Measurements from ENCODE around the gene U2AF1.
A peak's percentile ranks its signal among the peaks of the same experiment; 100 is the strongest.
"Not testable (repeated sequence)": the region's sequence is repeated elsewhere in the genome, so short reads cannot be mapped to it uniquely, and the experiment has no call there.

The U2AF1 gene, protein sequence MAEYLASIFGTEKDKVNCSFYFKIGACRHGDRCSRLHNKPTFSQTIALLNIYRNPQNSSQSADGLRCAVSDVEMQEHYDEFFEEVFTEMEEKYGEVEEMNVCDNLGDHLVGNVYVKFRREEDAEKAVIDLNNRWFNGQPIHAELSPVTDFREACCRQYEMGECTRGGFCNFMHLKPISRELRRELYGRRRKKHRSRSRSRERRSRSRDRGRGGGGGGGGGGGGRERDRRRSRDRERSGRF

DNA sequence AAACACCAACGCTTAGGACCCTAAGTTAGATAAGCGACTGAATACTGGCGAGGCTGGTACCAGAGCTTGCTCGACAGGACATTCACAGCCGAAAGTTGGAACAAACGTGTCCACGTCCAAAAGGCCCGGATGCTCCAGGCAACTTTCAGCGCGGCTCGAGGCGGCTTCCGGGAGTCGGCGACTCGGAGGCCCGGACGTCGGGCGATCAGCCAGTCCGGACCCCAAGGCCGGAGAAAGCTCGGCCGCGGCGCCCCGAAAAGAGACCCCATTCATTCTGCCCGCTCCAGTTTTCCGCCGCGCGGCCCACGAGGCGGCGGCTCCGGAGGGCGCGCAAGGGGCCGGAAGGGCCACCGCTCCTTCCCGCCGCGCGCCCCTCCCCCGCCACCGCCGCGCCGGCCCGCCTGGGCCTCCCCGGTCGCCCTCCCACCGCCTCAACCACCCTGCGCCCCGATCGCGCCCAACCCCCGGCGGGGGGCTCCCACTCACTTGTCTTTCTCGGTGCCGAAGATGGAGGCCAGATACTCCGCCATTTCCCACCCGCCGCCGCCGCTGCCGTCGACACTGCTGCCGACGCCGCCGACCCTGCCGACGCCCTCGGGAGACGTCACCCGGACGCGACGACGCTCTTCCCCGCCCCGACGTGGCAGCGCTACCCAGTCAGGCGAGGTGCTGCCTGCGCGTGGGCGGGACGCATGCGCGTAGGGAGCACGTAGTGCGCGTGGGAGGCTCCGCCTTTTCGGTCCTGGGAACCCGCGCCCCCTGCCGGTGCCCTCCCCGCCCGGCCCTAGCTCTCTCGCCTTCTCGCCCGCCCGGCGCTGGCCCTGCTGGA, at the start of gene U2AF1:
TSS of gene U2AF1 (minus strand) at position 606 of the 829 bp plus-strand sequence. CDS start at position 530, 76 bp downstream.
- peak; percentile 15 to 46 for DNase-seq (ENCODE audit: low read depth in 2 of 2)

DNA sequence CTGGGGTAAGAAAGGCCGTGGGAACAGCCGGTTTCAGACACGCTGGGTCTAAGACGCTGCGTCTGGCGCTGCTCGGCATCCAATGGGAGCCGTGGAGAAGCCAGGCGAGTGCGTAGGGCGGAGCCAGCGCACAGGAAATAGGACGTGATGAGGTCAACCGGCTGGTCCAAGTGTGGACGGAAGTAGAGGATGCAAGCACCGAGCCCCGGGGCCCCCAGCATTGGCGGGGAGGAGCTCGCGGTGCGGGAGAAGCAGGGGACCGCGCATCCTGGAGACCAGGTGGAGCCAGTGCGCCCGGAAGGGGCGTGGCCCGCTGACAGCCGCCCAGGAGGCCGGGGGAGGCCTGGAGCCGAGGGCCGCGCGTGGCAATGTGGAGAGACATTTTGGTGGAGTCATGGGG, 46.2 kb upstream of the U2AF1 start:
- DNase-seq (ENCODE audit: low read depth in 2 of 2): not testable (repeated sequence)

DNA sequence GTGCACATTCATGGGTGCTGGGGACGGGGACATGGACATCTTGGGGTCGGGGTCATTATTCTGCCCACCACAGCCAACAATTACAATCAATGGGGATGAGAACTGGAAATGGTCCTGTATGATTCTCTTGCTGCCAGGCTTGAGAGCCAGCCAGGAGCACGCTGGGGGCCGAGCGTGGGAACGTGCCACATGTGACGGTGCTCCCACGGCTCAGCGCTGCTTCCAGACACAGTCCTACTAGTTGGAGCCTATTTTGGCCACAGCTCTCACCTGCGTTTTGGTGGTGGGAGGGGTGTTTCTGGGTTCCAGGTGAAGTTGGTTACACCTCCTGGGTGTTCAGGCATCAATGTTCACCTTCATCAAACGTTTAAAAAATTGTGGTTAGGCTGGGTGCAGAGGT, 42.0 kb upstream of the U2AF1 start:
- not testable (repeated sequence) for DNase-seq (ENCODE audit: low read depth in 2 of 2)

DNA sequence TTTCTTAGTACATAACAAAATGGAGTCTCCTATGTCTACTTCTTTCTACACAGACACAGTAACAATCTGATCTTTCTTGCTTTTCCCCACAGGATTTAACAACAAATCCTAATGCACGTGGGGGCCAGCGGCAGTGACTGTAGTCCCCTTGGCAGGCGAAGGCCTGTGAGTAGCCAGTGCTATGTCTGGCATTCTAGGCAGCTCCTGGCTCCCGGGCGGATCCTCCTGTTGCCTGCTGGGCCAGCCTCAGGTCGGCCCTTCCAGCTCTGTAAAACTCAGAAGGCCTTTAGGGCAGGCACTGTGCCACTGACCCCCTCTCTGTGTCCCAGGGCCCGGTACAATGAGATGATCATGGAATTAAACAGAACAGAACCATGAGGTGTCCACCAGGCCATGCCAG, 40.6 kb upstream of the U2AF1 start:
- DNase-seq (ENCODE audit: low read depth in 2 of 2): not testable (repeated sequence)

DNA sequence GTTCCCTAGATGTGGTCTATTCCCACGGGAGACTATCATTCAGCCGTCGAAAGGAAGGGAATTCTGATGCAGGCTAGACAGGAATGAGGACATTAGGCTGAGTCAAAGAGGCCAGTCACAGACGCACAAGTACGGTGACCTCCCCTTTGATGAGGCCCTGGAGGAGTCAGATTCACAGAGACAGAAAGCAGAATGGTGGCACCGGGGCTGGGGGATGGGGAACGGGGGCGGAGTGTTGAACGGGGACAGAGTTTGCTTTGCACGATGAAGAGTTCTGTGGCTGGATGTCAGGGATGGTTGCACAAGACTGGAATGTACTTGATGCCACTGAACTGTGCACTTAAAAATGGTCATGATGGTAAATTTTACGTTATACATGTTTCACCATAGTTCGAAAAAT, 39.3 kb upstream of the U2AF1 start:
- not testable (repeated sequence) for DNase-seq (ENCODE audit: low read depth in 2 of 2)

DNA sequence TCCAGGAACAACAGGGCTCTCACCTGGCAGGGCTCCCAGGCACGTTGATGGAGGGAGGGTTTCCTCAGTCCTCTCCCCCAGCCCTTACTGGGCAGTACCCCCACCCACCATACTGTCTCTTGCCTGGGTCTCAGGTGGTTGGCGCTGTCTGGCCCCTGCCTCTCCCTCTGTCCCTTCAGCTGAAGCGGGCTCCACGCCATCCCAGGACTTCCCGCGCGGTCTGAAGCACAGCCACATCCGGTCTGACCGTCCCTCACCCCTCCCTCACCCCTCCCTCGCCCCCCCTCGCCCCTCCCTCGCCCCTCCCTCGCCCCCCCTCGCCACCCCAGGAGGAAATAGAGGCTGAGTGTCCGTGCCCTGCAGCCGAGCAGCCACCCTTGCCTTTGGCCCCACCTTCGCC, 34.0 kb upstream of the U2AF1 start:
- DNase-seq (ENCODE audit: low read depth in 2 of 2): not testable (repeated sequence)

DNA sequence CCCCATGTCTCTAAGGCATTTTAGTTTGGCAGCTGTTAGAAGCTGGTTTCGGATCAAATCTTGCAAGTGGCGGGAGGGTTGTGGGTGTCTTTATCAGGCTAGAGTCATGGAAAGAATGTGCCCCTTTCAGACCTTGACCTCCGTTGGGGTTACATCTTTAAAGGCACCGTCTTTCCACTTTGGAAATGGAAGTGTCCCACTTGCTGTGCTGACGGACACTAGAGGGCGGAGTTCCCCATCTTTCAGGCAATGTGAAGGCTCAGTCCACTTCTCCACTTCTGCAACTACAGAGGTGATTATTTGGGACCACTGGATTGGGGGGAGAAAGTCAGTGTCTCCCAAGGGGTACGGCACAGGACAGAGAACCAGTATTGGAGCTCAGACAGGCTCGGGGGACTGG, 31.6 kb upstream of the U2AF1 start:
- not testable (repeated sequence) for DNase-seq (ENCODE audit: low read depth in 2 of 2)

DNA sequence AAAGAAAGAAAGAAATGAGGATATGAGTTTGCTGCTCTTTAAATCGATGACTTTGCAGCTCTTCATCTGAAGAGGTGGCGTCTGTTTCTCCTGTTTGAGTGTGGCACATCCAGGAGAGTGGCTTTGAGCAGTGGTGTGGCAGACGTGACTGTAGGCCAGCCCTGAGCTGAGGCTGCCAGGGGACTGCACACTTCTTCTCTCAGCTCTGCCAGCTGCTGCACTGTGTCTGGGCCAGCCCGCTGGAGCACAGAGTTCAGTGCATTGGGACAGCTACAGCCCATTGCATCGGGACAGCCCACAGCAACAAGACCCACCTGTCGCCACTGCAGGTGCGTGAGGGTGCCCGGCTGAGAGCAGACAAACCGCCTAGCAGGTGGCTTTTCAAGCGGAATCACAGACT, 27.1 kb upstream of the U2AF1 start:
- not testable (repeated sequence) for DNase-seq (ENCODE audit: low read depth in 2 of 2)

DNA sequence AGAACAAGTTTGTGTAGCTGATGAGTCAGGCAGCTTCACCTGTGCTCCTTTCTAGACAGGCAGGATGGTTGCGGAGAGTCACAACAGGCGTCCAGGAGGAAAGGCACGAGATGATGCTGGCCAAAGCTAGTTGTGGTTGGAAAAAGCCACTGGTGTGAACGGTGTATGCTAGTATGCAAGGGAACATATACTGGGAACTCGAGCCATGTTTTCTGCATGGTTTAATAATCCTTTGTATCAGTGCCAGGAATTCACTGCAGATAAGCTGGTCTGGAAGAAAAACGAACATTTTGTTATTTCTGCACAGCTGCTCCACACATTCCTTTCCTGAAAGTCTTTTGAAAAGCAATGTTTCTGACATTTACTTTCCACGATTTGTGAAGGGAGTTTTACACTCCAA, 22.7 kb upstream of the U2AF1 start:
- not testable (repeated sequence) for DNase-seq (ENCODE audit: low read depth in 2 of 2)

DNA sequence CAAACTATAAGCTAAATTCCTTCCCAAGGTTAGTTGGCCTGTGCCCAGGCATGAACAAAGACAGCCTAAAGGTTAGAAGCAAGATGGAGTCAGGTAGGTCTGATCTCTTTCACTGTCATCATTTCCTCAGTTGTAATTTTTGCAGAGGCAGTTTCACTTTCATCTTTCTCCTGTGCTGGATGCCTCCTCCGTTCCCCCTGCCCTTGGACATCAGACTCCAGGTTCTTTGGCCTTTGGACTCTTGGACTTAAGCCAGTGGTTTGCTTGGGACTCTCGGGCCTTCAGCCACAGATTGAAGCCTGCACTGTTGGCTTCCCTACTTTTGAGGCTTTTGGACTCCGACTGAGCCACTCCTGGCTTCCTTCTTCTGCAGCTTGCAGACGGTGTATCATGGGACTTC, 8.6 kb upstream of the U2AF1 start:
- DNase-seq (ENCODE audit: low read depth in 2 of 2): not testable (repeated sequence)

DNA sequence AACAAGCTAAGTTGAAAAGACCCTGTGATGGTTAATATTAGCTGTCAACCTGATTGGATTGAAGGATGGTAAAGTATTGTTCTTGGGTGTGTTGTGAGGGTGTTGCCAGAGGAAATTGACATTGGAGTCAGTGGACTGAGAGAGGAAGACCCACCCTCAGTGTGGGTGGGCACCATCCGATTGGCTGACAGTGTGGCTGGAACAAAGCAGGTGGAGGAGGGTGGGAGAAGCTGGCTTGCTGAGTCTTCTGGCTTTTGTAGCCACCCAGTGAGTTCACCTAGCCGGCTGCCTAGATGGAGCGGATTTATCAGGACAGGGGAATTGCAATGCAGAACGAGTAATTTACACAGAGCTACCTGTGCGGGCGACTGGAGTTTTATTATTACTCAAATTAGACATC, 7.1 kb upstream of the U2AF1 start:
- DNase-seq (ENCODE audit: low read depth in 2 of 2): not testable (repeated sequence)

DNA sequence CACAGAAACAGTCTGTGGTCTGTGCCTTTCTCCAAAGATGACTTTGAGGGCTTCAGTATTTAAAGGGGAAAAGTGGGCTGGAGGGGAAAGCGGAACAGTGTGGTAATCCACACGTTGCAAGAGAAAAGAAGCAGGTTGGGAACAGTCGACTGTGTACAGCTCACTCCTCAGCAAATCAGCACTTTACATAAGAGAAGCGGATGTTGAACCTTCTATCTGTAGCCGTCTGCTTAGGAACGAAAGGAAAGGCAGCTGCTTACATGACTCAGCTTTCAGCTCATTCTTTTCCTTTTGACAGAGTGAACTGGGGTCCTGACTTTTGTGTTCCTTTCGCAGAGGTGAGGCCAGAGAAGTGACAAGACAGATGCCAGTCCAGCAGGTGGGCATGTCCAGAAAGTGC, 1.6 kb upstream of the U2AF1 start:
- DNase-seq (ENCODE audit: low read depth in 2 of 2): not testable (repeated sequence)

DNA sequence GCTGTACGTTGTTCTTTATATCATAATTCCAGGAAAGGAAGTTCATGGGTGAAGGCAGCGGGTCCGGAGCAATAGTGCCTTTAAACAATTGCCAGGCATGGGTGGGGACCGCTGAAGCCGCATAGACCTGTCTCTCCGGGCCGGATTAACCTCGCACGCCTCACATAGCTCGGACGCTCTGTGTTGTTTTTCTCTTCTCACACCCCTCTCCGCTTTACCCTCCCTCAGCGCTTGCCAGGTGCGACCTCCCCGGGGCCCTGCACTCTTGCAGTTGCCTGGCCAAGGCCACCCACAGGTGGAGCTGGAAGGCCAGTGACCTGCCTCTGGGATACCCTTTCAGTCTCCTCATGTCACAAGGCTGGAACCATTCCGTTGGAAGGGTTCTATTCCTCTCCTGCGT, 807 bp upstream of the U2AF1 start:
- DNase-seq (ENCODE audit: low read depth in 2 of 2): not testable (repeated sequence)

DNA sequence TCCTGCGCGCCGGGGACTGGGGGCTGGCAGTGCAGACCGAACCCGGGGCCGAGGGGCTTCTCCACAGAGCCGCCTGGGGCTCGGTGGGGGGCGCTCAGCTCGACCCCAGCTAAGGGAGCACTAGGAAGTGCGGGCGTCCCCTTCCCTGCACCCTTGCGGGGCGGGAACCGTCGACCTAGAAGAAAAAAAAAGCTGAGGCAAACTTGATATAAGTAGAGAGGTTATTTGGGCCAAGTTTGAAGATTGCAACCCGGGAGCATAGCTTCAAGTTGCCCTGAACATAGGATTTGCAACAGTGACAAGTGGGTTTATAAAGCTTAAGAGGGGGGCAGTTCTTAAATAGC, 396 bp upstream of the U2AF1 start:
- not testable (repeated sequence) for DNase-seq (ENCODE audit: low read depth in 2 of 2)

DNA sequence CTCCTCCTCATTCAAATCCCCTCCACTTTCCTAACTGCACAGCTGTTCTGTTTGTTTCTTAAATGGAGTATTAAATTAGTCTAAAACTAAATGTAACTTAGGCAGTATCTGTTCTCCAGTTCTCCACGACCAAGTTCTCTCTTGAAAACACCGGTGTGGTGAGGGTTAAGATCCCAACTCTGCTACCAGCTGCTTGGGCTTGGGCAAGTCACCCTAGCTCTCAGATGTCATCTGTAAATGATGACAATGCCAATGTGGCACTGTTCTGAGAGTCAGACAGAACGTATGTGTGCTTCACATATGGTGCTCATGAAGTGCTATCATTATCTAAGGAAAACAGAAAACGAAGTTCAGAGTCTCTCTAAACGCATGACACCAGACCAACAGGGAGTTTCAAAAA, 2.7 kb downstream of the U2AF1 start:
- DNase-seq (ENCODE audit: low read depth in 2 of 2): not testable (repeated sequence)

DNA sequence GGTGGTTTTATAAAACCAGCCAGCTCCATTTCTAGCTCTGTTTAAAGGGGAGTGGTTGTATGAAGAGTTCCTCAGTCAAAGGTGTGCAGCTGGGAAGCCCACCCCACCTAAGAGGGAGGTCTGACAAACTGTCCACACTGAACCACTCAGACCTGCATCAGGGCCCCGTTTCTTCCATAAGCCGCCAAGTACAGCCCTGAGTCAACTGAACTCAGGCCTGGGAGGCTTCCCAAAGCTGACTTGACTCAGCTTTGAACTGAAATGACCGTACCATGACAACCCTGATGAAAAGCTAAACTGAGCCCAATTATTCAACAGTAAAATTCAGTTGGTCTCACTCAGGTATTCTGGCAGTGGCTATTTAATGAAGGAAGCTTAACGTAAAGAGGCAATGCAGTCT, 5.1 kb downstream of the U2AF1 start:
- DNase-seq (ENCODE audit: low read depth in 2 of 2): not testable (repeated sequence)

DNA sequence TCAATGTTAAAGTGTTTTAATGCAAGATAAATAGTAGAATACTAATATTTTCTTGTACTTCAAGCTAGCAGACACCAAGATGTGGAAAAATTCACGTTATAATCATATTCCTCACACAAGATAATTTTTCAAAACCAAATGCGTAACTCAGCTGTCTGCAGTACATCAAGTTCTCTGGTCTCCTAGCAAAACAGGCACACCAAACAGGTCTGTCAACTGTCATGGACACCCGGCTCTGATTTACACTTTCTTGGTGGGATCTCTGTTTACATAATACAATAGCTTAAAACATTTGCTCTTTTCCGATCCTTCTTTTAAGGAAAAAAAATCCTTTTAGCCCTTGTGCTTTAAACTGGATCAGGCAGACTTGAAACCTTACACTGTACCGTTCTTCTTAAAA, 5.7 kb downstream of the U2AF1 start:
- not testable (repeated sequence) for DNase-seq (ENCODE audit: low read depth in 2 of 2)

DNA sequence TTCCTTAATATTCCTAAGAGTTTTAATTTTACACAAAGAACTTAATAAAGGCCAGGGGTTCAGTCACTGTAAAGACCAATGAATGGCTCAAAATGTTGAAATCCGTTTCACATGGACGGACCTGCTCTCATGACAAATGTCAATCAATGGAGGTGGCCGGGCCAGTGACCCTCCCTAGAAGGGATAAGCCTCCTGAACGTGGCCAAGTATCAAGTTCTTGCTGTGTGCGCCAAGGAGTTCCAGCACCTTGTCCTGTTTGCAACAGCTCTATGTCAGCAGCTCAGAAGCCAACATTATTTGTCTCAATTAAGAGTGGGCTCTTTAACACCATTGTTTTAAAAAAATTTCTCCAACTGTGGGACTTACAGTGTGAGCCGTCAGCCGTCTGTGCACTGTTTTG, 6.4 kb downstream of the U2AF1 start:
- not testable (repeated sequence) for DNase-seq (ENCODE audit: low read depth in 2 of 2)

DNA sequence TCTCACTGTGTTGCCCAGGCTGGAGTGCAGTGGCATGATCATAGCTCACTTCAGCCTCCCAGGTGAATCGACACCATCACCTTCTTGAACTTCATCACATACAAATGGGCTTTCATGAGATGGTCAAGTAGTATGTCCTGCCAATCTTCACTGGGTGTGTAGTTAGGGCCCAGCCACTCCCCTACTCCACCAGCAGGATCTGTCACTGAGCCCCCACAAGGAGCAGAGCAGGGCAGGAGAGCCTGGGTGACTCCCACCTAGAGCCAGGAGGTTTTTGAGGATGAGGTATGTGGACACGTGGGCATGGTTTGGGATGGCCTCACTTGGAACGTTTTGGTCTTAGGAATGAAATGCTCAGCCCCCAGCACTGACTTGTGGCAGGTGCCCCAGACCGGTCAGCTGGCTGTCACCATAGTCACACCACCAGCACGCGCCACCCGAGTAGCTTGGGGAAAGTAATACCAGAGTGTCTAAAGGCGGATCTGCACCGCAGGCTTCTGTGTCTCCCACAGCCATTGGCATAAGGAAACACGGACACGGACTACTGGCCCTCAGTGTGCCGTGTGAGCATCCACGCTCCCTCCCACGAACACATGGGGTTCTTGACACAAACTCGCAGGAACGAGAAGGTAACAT, 15.3 kb downstream of the U2AF1 start:
- DNase-seq (ENCODE audit: low read depth in 2 of 2): not testable (repeated sequence)

DNA sequence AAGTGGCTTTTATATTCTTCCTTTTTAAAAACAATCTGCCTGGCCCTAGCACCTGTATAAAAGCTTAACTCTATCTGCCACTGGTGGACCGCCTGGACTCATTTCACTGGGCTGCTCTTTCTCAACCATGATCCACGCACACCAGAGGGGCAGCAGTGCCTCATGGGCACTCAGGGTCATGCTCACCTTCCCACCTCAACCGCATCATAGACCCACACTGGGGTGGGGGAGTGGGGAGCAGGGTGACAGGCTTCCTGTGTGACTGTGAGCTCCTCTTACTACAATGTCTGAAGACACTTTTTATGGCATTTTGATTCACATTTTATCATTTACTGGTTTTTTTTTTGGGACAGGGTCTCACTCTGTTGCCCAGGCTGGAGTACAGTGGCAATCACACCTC, 16.4 kb downstream of the U2AF1 start:
- DNase-seq (ENCODE audit: low read depth in 2 of 2): not testable (repeated sequence)

DNA sequence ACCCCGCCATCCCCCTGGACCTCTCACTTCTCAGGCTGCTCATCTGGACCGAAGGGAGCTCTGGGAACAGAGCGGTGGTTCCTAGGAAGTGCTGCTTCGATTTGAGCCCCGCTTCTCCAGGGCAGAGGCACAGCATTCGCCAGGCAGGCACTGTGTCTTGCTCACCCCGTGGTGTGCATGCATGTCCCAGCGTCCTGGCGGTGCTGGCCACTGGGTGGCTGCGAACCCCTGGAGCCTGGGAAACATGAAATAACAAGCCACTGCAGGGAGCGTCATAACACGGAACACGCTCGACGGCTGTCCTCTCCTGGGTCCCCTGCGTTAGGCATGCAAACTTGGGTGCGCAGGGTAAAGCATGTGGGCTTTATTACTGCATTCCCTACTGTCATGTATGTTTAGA, 17.9 kb downstream of the U2AF1 start:
- DNase-seq (ENCODE audit: low read depth in 2 of 2): not testable (repeated sequence)

DNA sequence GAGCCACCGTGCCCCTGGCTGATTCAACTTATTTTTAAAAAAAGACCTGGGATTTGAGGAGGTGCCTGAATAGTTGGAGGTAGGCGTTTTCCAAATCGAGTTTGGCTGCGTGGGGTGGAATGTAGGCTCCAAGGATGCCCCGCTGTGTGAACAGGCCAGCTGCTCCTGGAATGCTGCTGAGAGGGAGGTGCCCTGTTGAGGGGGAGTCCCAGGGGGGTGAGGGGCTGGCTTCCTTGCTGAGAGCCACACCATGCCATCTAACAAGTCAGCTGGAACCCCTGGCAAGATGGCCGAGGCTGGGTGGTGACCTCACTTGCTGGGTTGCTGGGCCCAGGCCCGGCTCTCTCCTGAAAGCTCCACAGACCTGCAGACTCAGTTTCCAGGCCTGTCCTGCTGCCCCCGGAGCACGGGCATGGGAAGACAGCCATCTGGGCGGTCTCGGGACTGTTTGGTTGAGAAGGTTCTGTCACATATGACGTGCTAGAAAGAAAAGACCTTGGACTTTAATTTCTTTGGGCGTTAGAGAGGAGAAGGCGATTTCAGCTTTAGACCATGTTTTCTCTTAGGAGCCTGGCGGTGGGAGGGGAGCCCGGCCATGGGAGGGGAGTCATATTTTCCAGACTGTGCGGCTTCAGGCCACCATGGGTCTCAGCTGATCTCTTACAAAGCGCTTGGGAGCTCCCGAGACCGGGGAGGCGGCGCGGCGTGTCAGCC, 24.6 kb downstream of the U2AF1 start:
- not testable (repeated sequence) for DNase-seq (ENCODE audit: low read depth in 2 of 2)

Data from stimulated activated CD4-positive, alpha-beta T cell treated with anti-CD3 and anti-CD28 coated beads, Interleukin-1b, Interleukin-23, amount 100 ng/mL, for 1 hour (primary cell).